Upper lobe of left lung (tissue), 6 donors: ENCODE data around the gene NUP93. TPM values are rescaled to one million over a fixed set of nuclear protein-coding genes. Genes with fewer than 3 reads are reported as not detected.
A peak's percentile ranks its signal among the peaks of the same experiment; 100 is the strongest.

Experiments
- ATAC-seq, 2 donors: fragments of 200-7000 bp; cut with Tn5 transposase; one replicate each; pipeline ENCODE4 v1.9.1; 2022; ENCODE audit warnings: mild to moderate bottlenecking in 2 of 2, moderate library complexity in 2 of 2; ENCODE audit not compliant: low FRiP score in 2 of 2
- DNase-seq, 2 donors: peaks; one replicate each; pipeline ENCODE4 v3.0.0-alpha.2; 2019 to 2020
- H3K27ac ChIP-seq, 4 donors: fragments of 200-600 bp; sonication (generic); one replicate each; pipeline ENCODE4 v1.5.1; 2016 to 2019
- H3K27me3 ChIP-seq, 4 donors: fragments of 200-600 bp; sonication (generic); one replicate each; pipeline ENCODE4 v1.5.1; 2017 to 2019
- H3K36me3 ChIP-seq, 4 donors: fragments of 200-600 bp; sonication (generic); one replicate each; pipeline ENCODE4 v1.5.1; 2016 to 2019
- H3K4me1 ChIP-seq, 4 donors: fragments of 200-600 bp; sonication (generic); one replicate each; pipeline ENCODE4 v1.5.1; 2018 to 2019
- H3K4me3 ChIP-seq, 4 donors: fragments of 200-600 bp; sonication (generic); one replicate each; pipeline ENCODE4 v1.5.1; 2017 to 2019; ENCODE audit warnings: mild to moderate bottlenecking in 2 of 4, moderate library complexity in 1 of 4
- H3K9me3 ChIP-seq, 4 donors: fragments of 200-600 bp; sonication (generic); one replicate each; pipeline ENCODE4 v1.5.1; 2018 to 2019
- CTCF ChIP-seq, 6 experiments: fragments of 450-650 bp in 4 of 6; fragments of 200-600 bp in 2 of 6; sonication (generic) in 2 of 6; IDR thresholded peaks; one replicate each; pipeline ENCODE4 v1.5.1; 2016 to 2019; ENCODE audit warnings: antibody characterized with exemption in 6 of 6
- EP300 ChIP-seq, 4 donors: sonication (generic); formaldehyde crosslinking; IDR thresholded peaks; one replicate each; pipeline ENCODE4 v1.5.1; 2017; ENCODE audit warnings: antibody characterized with exemption in 4 of 4, control low read depth in 2 of 4
- POLR2A ChIP-seq, 4 donors: fragments of 450-650 bp; IDR thresholded peaks; one replicate each; pipeline ENCODE4 v1.5.1; 2016 to 2017; ENCODE audit warnings: antibody characterized with exemption in 4 of 4, mild to moderate bottlenecking in 2 of 4
- POLR2AphosphoS5 ChIP-seq, 2 donors: sonication (generic); formaldehyde crosslinking; IDR thresholded peaks; one replicate each; pipeline ENCODE4 v1.5.1; 2017; ENCODE audit warnings: antibody characterized with exemption in 2 of 2
- WGBS, 2 donors: methylation state at CpG; one replicate each; pipeline ENCODE4 v1.1.5; 2017 to 2018; 5-methylcytosine and 5-hydroxymethylcytosine counted together
- total RNA-seq, 6 donors: library from RNA; depleted of rRNA in 4 of 6; stranded (reverse); fragments of >200 nt in 4 of 6; gene quantifications; one replicate each; pipeline versions ENCODE4 v1.1.0 to v1.2.1, GENCODE V29; 2016 to 2021
- donor health status: DM: no; HTN: no; CAD: no; lungs with moderate emphysema.
- donor health status: DM: no; HTN: yes; CAD: no; lungs with severe emphysema.

Gene NUP93
- total RNA-seq, 6 donors from 2014 or later = 30.9 to 57.3 (median 45.3) TPM

DNA sequence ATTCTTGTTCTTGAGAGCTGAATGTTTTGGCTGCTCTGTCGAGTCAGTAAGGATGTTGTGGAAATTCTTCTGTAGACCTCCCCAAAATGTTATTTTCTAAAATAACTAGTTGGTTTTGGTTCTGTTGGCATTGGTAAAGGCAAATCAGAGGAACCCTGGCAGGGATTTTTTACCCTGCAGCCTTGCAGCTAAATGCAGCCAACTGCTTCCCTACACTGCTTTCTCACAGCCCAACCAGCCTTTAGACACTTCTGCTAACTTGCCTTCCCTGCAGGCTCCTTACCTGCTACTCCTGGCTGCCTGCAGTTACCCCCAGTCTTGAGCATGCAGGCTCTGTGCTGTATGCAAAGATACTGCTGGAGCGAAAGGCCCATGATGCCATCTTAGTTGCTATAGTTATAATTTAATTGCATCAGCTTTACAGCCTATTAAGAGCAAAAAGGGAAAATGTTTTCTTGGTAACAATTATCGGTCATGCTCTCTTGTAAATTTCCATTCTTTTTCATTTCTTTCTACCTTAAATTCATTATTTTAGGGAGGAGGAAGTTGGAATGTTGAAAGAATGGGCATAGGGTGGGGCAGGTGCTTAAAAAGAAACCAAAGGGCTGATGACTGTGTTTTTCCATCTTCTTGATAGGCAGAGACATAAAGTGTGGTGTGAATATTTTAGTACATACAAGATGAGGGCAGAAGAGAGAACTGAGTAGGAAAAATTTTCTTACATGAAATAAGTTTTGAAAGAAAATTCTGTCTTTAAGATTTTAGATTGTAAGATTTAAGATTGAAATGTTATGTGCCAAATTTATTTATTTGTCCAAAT, 20.0 kb downstream of the NUP93 start:
- peaks cover 0 to 9% (median 1%) of the 10 kb centered on the region in 4 donors for H3K36me3 ChIP-seq
- ATAC-seq = no peak
- no peaks in the 10 kb centered on the region for H3K27me3 ChIP-seq
- WGBS, 2 donors = 79 to 83% methylated on average over 3 of the region's 3 CpGs
- H3K4me1 ChIP-seq = peaks cover 15 to 28% (median 20%) of the 10 kb centered on the region in 4 donors
- TF ChIP-seq POLR2A (IDR thresholded peaks at IDR 0.05) = no peak
- TF ChIP-seq CTCF (IDR thresholded peaks at IDR 0.05) = no peak
- TF ChIP-seq POLR2AphosphoS5 (IDR thresholded peaks at IDR 0.05) = no peak
- no peak for TF ChIP-seq EP300 (IDR thresholded peaks at IDR 0.05)
- H3K4me3 ChIP-seq = no peak overlapping the region
- no peaks in the 10 kb centered on the region for H3K9me3 ChIP-seq
- no peak for DNase-seq
- peak overlapping the region in 2 of 4 donors; percentile 1 to 37 for H3K27ac ChIP-seq

DNA sequence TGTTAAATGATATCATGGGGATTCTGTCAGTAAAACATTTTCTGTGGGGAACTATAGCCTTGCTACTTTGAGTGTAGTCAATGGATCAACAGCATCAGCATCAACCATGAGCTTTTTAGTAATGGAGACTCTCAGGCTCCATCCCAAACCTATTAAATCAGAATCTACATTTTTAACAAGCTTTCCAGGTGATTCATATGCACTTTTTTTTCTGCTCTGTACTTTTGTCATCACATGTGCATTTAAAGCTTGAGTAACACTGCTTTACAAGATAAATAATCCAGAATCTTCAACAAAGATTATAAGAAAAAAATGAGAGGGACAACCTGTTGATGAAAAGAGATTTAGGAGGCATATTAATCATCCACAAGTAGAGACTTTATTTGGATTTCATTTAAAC, 23.5 kb downstream of the NUP93 start:
- no peak overlapping the region for H3K4me3 ChIP-seq
- no peak overlapping the region for H3K27ac ChIP-seq
- no peak for ATAC-seq
- no peak for DNase-seq
- no peaks in the 10 kb centered on the region for H3K27me3 ChIP-seq
- H3K4me1 ChIP-seq = peaks cover 8 to 18% (median 10%) of the 10 kb centered on the region in 4 donors
- TF ChIP-seq POLR2A (IDR thresholded peaks at IDR 0.05) = no peak
- no peak for TF ChIP-seq POLR2AphosphoS5 (IDR thresholded peaks at IDR 0.05)
- no peak for TF ChIP-seq CTCF (IDR thresholded peaks at IDR 0.05)
- TF ChIP-seq EP300 (IDR thresholded peaks at IDR 0.05) = no peak
- H3K36me3 ChIP-seq = peaks cover 0 to 8% (median 1%) of the 10 kb centered on the region in 4 donors
- no peaks in the 10 kb centered on the region for H3K9me3 ChIP-seq

- Histone ChIP-seq H3K4me1 (peaks cover 2 to 17% (median 13%) of the 10 kb centered on the region in 4 donors), H3K4me3 (no peak overlapping the region), H3K36me3 (peaks cover 0 to 9% (median under 1%) of the 10 kb centered on the region in 4 donors), H3K9me3 (no peaks in the 10 kb centered on the region), H3K27ac (no peak overlapping the region), H3K27me3 (no peaks in the 10 kb centered on the region)
- ATAC-seq (no peak), DNase-seq (no peak)
- TF ChIP-seq EP300 (IDR thresholded peaks at IDR 0.05) (no peak), POLR2A (IDR thresholded peaks at IDR 0.05) (no peak), CTCF (IDR thresholded peaks at IDR 0.05) (no peak), POLR2AphosphoS5 (IDR thresholded peaks at IDR 0.05) (no peak)
Observed at GRCh38 chr16:56755038-56755437, 25.1 kb downstream of the NUP93 start.

DNA sequence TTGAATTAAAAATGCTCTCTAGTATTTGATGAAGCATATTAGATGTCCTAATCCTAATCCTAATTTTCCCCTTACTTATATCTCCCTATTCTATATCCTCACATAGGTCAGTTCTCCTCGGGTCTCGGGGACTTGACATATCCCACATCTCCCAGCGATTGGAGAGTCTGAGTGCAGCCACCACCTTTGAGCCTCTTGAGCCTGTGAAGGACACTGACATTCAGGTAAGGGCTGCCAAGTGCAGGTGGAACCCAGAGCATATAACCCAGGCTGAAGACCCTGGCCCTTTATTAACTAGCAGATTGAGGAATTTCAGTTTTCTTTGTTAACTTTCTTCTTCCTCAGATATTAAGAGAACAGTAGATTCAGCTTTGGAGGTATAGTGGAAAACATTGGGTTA, 28.5 kb downstream of the NUP93 start:
- DNase-seq = peak in 1 of 2 donors; percentile 49
- H3K27me3 ChIP-seq = no peaks in the 10 kb centered on the region
- no peak overlapping the region for H3K4me3 ChIP-seq
- 65 to 83% methylated on average over 3 of the region's 3 CpGs for WGBS, 2 donors
- peaks cover 0 to 21% (median 5%) of the 10 kb centered on the region in 4 donors for H3K36me3 ChIP-seq
- TF ChIP-seq EP300 (IDR thresholded peaks at IDR 0.05) (no peak), POLR2AphosphoS5 (IDR thresholded peaks at IDR 0.05) (no peak), POLR2A (IDR thresholded peaks at IDR 0.05) (no peak), CTCF (IDR thresholded peaks at IDR 0.05) (no peak)
- no peak for ATAC-seq
- peak overlapping the region in 2 of 4 donors; percentile 5 to 10 for H3K27ac ChIP-seq
- no peaks in the 10 kb centered on the region for H3K9me3 ChIP-seq
- H3K4me1 ChIP-seq = peaks cover 4 to 14% (median 9%) of the 10 kb centered on the region in 4 donors
